HepG2 (cell line): Measurements from ENCODE around the gene ARRDC3. TPM values are rescaled to one million over a fixed set of nuclear protein-coding genes. Genes with fewer than 3 reads are reported as not detected.

Source experiments
- BCL6 ChIP-seq: IDR thresholded peaks from 2 replicates; pipeline ENCODE4 v1.6.1; 2016; ENCODE audit warnings: missing genetic modification reagents, missing compliant biosample characterization
- NKX3-1 ChIP-seq: sonication (generic); formaldehyde crosslinking; IDR thresholded peaks from 2 replicates; pipeline ENCODE4 v1.5.0; 2020; ENCODE audit warnings: missing genetic modification reagents
- RXRB ChIP-seq: IDR thresholded peaks from 2 replicates; pipeline ENCODE4 v1.6.1; 2016; ENCODE audit warnings: borderline replicate concordance, missing genetic modification reagents, missing compliant biosample characterization
- SOX13 ChIP-seq, 3 experiments: fragments of 450-650 bp in 1 of 3; sonication (generic) in 1 of 3; formaldehyde crosslinking in 1 of 3; IDR thresholded peaks in 2 of 3; conservative IDR thresholded peaks in 1 of 3; 2 replicates each; pipeline versions ENCODE4 v1.5.0 to v1.6.1; 2016 to 2020; ENCODE audit warnings: antibody characterized with exemption in 1 of 3, mild to moderate bottlenecking in 1 of 3, missing compliant biosample characterization in 1 of 3, missing genetic modification reagents in 1 of 3, moderate library complexity in 1 of 3
- SOX5 ChIP-seq: IDR thresholded peaks from 2 replicates; pipeline ENCODE4 v1.6.1; 2016; ENCODE audit warnings: borderline replicate concordance
- SRF ChIP-seq: IDR thresholded peaks from 2 replicates; pipeline ENCODE4 v1.6.1; 2011; ENCODE audit warnings: mild to moderate bottlenecking, low read depth, low read length, moderate library complexity
- STAT5B ChIP-seq: sonication (generic); formaldehyde crosslinking; IDR thresholded peaks from 2 replicates; pipeline ENCODE4 v1.4.0; 2020; ENCODE audit warnings: missing genetic modification reagents
- YEATS4 ChIP-seq: sonication (generic); formaldehyde crosslinking; IDR thresholded peaks from 2 replicates; pipeline ENCODE4 v1.4.0; 2020; ENCODE audit warnings: missing genetic modification reagents, borderline replicate concordance
- ZBTB39 ChIP-seq: sonication (generic); formaldehyde crosslinking; IDR thresholded peaks from 2 replicates; pipeline ENCODE4 v1.5.0; 2020; ENCODE audit warnings: missing genetic modification reagents
- ZEB1 ChIP-seq: IDR thresholded peaks from 2 replicates; pipeline ENCODE4 v1.6.1; 2012; ENCODE audit warnings: mild to moderate bottlenecking, low read depth, inconsistent platforms; ENCODE audit not compliant: insufficient replicate concordance
- ZNF124 ChIP-seq: sonication (generic); formaldehyde crosslinking; IDR thresholded peaks from 2 replicates; pipeline ENCODE4 v1.4.0; 2020; ENCODE audit warnings: missing genetic modification reagents
- ZNF292 ChIP-seq: sonication (generic); formaldehyde crosslinking; IDR thresholded peaks from 2 replicates; pipeline ENCODE4 v1.8.1; 2022; ENCODE audit warnings: mild to moderate bottlenecking, low read depth, missing genetic modification reagents, borderline replicate concordance
- ZNF576 ChIP-seq: sonication (generic); formaldehyde crosslinking; IDR thresholded peaks from 2 replicates; pipeline ENCODE4 v1.4.0; 2020; ENCODE audit warnings: mild to moderate bottlenecking, missing genetic modification reagents
- ZNF710 ChIP-seq: sonication (generic); formaldehyde crosslinking; IDR thresholded peaks from 2 replicates; pipeline ENCODE4 v1.5.0; 2020; ENCODE audit warnings: mild to moderate bottlenecking, missing genetic modification reagents, borderline replicate concordance
- polyA plus RNA-seq, 8 experiments: library from polyadenylated mRNA; depleted of rRNA in 3 of 8; stranded (reverse) in 7 of 8; unstranded in 1 of 8; fragments of >200 nt; fragmentation: Illumina TruSeq in 4 of 8; extraction: Trizol in 4 of 8; gene quantifications; 2 replicates each; pipeline versions ENCODE4 v1.2.1 to v1.2.3, GENCODE V29; 2011 to 2016; ENCODE audit warnings: low read depth in 4 of 8, missing spikeins in 1 of 8, mixed read lengths in 1 of 8; ENCODE audit not compliant: insufficient read depth in 1 of 8
- total RNA-seq, 5 experiments: library from RNA; depleted of rRNA; stranded (reverse); fragments of >200 nt; fragmentation: Illumina TruSeq; extraction: Trizol; gene quantifications; 2 replicates each; pipeline ENCODE4 v1.2.3, GENCODE V29; 2016; ENCODE audit warnings: low read depth in 1 of 5
- TF ChIP-seq, protein P1 (sequence below): sonication (generic); formaldehyde crosslinking; IDR thresholded peaks from 2 replicates; pipeline ENCODE4 v1.8.1; 2023; ENCODE audit warnings: mild to moderate bottlenecking, missing genetic modification reagents
- TF ChIP-seq, protein P2 (sequence below): IDR thresholded peaks from 2 replicates; pipeline ENCODE4 v1.6.1; 2012; ENCODE audit warnings: low read length, improper control_type of control experiment
- TF ChIP-seq, protein P3 (sequence below): sonication (generic); formaldehyde crosslinking; IDR thresholded peaks from 2 replicates; pipeline ENCODE4 v1.9.0; 2021; ENCODE audit warnings: missing genetic modification reagents, borderline replicate concordance

ARRDC3 gene
- total and polyA plus RNA-seq, 2 of the 13 experiments (the other 11 are each of a cell fraction or from before 2014, with no cell fraction given), result 3.4 to 24.4 TPM

- TF ChIP-seq SOX5 (CRISPR knock-in tag) (peak; percentile 44; the same call in 1 of the 2 replicates), STAT5B (CRISPR knock-in tag) (no peak), SOX13 (IDR thresholded peaks at IDR 0.05) (no peak), SOX13 (CRISPR knock-in tag; conservative IDR thresholded peaks at IDR 0.05 in 1 of 2, IDR thresholded peaks at IDR 0.05 in 1 of 2) (no peak; a peak in 1 of 4 replicates), ZBTB39 (no peak), YEATS4 (no peak), BCL6 (CRISPR knock-in tag) (no peak), RXRB (0 out of 2 replicates have a peak, but pooled peaks have one; percentile 32), ZNF710 (CRISPR knock-in tag) (no peak), ZEB1 (no peak), ZNF576 (CRISPR knock-in tag) (no peak), ZNF124 (CRISPR knock-in tag) (no peak), ZNF292 (CRISPR knock-in tag) (no peak), NKX3-1 (CRISPR knock-in tag) (no peak), SRF (no peak)
- TF ChIP-seq, protein P1, sequence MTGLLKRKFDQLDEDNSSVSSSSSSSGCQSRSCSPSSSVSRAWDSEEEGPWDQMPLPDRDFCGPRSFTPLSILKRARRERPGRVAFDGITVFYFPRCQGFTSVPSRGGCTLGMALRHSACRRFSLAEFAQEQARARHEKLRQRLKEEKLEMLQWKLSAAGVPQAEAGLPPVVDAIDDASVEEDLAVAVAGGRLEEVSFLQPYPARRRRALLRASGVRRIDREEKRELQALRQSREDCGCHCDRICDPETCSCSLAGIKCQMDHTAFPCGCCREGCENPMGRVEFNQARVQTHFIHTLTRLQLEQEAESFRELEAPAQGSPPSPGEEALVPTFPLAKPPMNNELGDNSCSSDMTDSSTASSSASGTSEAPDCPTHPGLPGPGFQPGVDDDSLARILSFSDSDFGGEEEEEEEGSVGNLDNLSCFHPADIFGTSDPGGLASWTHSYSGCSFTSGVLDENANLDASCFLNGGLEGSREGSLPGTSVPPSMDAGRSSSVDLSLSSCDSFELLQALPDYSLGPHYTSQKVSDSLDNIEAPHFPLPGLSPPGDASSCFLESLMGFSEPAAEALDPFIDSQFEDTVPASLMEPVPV, result no peak
- TF ChIP-seq, protein P2, sequence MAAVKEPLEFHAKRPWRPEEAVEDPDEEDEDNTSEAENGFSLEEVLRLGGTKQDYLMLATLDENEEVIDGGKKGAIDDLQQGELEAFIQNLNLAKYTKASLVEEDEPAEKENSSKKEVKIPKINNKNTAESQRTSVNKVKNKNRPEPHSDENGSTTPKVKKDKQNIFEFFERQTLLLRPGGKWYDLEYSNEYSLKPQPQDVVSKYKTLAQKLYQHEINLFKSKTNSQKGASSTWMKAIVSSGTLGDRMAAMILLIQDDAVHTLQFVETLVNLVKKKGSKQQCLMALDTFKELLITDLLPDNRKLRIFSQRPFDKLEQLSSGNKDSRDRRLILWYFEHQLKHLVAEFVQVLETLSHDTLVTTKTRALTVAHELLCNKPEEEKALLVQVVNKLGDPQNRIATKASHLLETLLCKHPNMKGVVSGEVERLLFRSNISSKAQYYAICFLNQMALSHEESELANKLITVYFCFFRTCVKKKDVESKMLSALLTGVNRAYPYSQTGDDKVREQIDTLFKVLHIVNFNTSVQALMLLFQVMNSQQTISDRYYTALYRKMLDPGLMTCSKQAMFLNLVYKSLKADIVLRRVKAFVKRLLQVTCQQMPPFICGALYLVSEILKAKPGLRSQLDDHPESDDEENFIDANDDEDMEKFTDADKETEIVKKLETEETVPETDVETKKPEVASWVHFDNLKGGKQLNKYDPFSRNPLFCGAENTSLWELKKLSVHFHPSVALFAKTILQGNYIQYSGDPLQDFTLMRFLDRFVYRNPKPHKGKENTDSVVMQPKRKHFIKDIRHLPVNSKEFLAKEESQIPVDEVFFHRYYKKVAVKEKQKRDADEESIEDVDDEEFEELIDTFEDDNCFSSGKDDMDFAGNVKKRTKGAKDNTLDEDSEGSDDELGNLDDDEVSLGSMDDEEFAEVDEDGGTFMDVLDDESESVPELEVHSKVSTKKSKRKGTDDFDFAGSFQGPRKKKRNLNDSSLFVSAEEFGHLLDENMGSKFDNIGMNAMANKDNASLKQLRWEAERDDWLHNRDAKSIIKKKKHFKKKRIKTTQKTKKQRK, result no peak
- TF ChIP-seq, protein P3, sequence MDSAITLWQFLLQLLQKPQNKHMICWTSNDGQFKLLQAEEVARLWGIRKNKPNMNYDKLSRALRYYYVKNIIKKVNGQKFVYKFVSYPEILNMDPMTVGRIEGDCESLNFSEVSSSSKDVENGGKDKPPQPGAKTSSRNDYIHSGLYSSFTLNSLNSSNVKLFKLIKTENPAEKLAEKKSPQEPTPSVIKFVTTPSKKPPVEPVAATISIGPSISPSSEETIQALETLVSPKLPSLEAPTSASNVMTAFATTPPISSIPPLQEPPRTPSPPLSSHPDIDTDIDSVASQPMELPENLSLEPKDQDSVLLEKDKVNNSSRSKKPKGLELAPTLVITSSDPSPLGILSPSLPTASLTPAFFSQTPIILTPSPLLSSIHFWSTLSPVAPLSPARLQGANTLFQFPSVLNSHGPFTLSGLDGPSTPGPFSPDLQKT (CRISPR knock-in tag), result no peak
Measured at GRCh38 chr5:91332267-91333045, 50.7 kb downstream of the ARRDC3 start (continued).
